Transverse colon (tissue), 4 donors: ENCODE measurements around the gene SAA1. TPM values are rescaled to one million over a fixed set of nuclear protein-coding genes. Genes with fewer than 3 reads are reported as not detected.

ENCODE experiments used
- DNase-seq: peaks from one replicate; pipeline ENCODE4 v3.0.0-alpha.2; 2019
- H3K27ac ChIP-seq, 4 donors: fragments of 200-600 bp; sonication (generic); 2 replicates each; pipeline ENCODE4 v1.5.1; 2016 to 2018; ENCODE audit warnings: inconsistent platforms in 4 of 4
- H3K27me3 ChIP-seq: fragments of 200-600 bp; sonication (generic); 2 replicates; pipeline ENCODE4 v1.5.1; 2017; ENCODE audit warnings: inconsistent platforms
- H3K36me3 ChIP-seq, 4 donors: fragments of 200-600 bp; sonication (generic); 2 replicates each; pipeline ENCODE4 v1.5.1; 2017 to 2019; ENCODE audit warnings: inconsistent platforms in 4 of 4
- H3K4me1 ChIP-seq, 4 donors: fragments of 200-600 bp; sonication (generic); 2 replicates each; pipeline ENCODE4 v1.5.1; 2017 to 2020; ENCODE audit warnings: inconsistent platforms in 4 of 4
- H3K4me3 ChIP-seq, 4 donors: fragments of 200-600 bp; sonication (generic); 1 replicate in 1 of 4; 2 replicates in 3 of 4; pipeline versions ENCODE4 v1.5.1 to v1.6.1; 2017 to 2019; ENCODE audit warnings: inconsistent platforms in 4 of 4
- H3K9me3 ChIP-seq, 2 donors: fragments of 200-600 bp; sonication (generic); 2 replicates each; pipeline ENCODE4 v1.5.1; 2017 to 2019; ENCODE audit warnings: inconsistent platforms in 2 of 2
- CTCF ChIP-seq, 5 experiments: fragments of 200-600 bp in 3 of 5; fragments of 450-650 bp in 2 of 5; sonication (generic) in 3 of 5; IDR thresholded peaks; 1 replicate in 2 of 5; 2 replicates in 3 of 5; pipeline ENCODE4 v1.5.1; 2016 to 2017; ENCODE audit warnings: antibody characterized with exemption in 5 of 5, inconsistent platforms in 3 of 5, mild to moderate bottlenecking in 2 of 5, moderate library complexity in 1 of 5
- EP300 ChIP-seq: sonication (generic); formaldehyde crosslinking; IDR thresholded peaks from one replicate; pipeline ENCODE4 v1.6.1; 2017; ENCODE audit warnings: antibody characterized with exemption, low read depth
- POLR2A ChIP-seq: fragments of 450-650 bp; IDR thresholded peaks from one replicate; pipeline ENCODE4 v1.6.1; 2016; ENCODE audit warnings: antibody characterized with exemption, mild to moderate bottlenecking, moderate library complexity
- POLR2AphosphoS5 ChIP-seq, 3 donors: sonication (generic); formaldehyde crosslinking; IDR thresholded peaks; one replicate each; pipeline ENCODE4 v1.6.1; 2016; ENCODE audit warnings: antibody characterized with exemption in 3 of 3
- WGBS, 2 donors: methylation state at CpG; one replicate each; pipeline ENCODE4 v1.1.5; 2018; ENCODE audit warnings: low coverage in 1 of 2; 5-methylcytosine and 5-hydroxymethylcytosine counted together
- in situ Hi-C, 4 donors: fragments of 200-750 bp; cut with MboI; loops; one replicate each; pipeline versions ENCODE4 v1.15.0 to v1.15.1; 2017; ENCODE audit warnings: low sequenced_read_pairs in 3 of 4, low pct_ligation_motif_present in 1 of 4, low pct_unique_long_range_greater_than_20kb in 1 of 4
- intact Hi-C: fragments of 100-400 bp; cut with DNase I; formaldehyde crosslinking; loops from one replicate; pipeline ENCODE4 v1.15.1; 2023; ENCODE audit warnings: low total_unique reads
- total RNA-seq, 4 donors: library from RNA; depleted of rRNA; stranded (reverse); fragments of >200 nt; gene quantifications; one replicate each; pipeline ENCODE4 v1.1.0, GENCODE V29; 2016

Gene SAA1
- total RNA-seq, 4 donors from 2014 or later: 6.0 to 38.9 (median 17.1) TPM; not detected in 1

- 73 to 100% methylated on average over 2 to 4 of the region's 4 CpGs for WGBS, 2 donors
- TF ChIP-seq POLR2A: no peak
- TF ChIP-seq CTCF (IDR thresholded peaks at IDR 0.05): no peak
- TF ChIP-seq POLR2AphosphoS5 (IDR thresholded peaks at IDR 0.05): no peak
- TF ChIP-seq EP300: no peak
- Histone ChIP-seq H3K27me3 (no peaks in the 10 kb centered on the region), H3K9me3 (no peaks in the 10 kb centered on the region), H3K4me1 (peaks cover 0 to 3% (median 0%) of the 10 kb centered on the region in 4 donors), H3K27ac (no peak overlapping the region), H3K36me3 (no peaks in the 10 kb centered on the region), H3K4me3 (no peak overlapping the region)
- in situ Hi-C loops (no loop called here), intact Hi-C loops (no loop called here)
- no peak for DNase-seq
Observed at GRCh38 chr11:18271206-18271605, 5.1 kb downstream of the SAA1 start.

GRCh38 chr11:18277565-18278271 is 11.7 kb downstream of the SAA1 start:
- no peak for DNase-seq
- no peak for TF ChIP-seq POLR2AphosphoS5 (IDR thresholded peaks at IDR 0.05)
- no peak for TF ChIP-seq EP300
- TF ChIP-seq CTCF (IDR thresholded peaks at IDR 0.05): no peak
- TF ChIP-seq POLR2A: no peak
- no peak overlapping the region for H3K4me3 ChIP-seq
- intact Hi-C loops (no loop called here), in situ Hi-C loops (no loop called here)
- H3K4me1 ChIP-seq: no peaks in the 10 kb centered on the region
- peaks cover 0 to 9% (median 3%) of the 10 kb centered on the region in 4 donors for H3K36me3 ChIP-seq
- H3K27me3 ChIP-seq: no peaks in the 10 kb centered on the region
- peak overlapping the region in 1 of 4 donors; percentile 35 for H3K27ac ChIP-seq
- WGBS, 2 donors: 88% methylated on average over 5 of the region's 5 CpGs
- H3K9me3 ChIP-seq: no peaks in the 10 kb centered on the region

- intact Hi-C loops: no loop called here
- H3K4me3 ChIP-seq: no peak overlapping the region
- H3K27me3 ChIP-seq: no peaks in the 10 kb centered on the region
- H3K36me3 ChIP-seq: peaks cover 0 to 20% (median 4%) of the 10 kb centered on the region in 4 donors
- no peak for DNase-seq
- H3K4me1 ChIP-seq: no peaks in the 10 kb centered on the region
- no peak for TF ChIP-seq POLR2AphosphoS5 (IDR thresholded peaks at IDR 0.05)
- TF ChIP-seq POLR2A: no peak
- TF ChIP-seq EP300: no peak
- no peak for TF ChIP-seq CTCF (IDR thresholded peaks at IDR 0.05)
- no peak overlapping the region for H3K27ac ChIP-seq
- H3K9me3 ChIP-seq: no peaks in the 10 kb centered on the region
- in situ Hi-C loops: no loop called here
- 58 to 72% methylated on average over 4 of the region's 4 CpGs for WGBS, 2 donors
Observed at GRCh38 chr11:18280438-18281045, 14.5 kb downstream of the SAA1 start.

- in situ Hi-C loops: no loop called here
- intact Hi-C loops: no loop called here
- Histone ChIP-seq H3K27ac (no peak overlapping the region), H3K9me3 (no peaks in the 10 kb centered on the region), H3K4me3 (no peak overlapping the region), H3K27me3 (no peaks in the 10 kb centered on the region), H3K4me1 (no peaks in the 10 kb centered on the region), H3K36me3 (peaks cover 0 to 40% (median 11%) of the 10 kb centered on the region in 4 donors)
- TF ChIP-seq POLR2A (no peak), EP300 (no peak), CTCF (IDR thresholded peaks at IDR 0.05) (no peak), POLR2AphosphoS5 (IDR thresholded peaks at IDR 0.05) (no peak)
- WGBS, 2 donors: 89% methylated on average over 2 of the region's 2 CpGs; no CpG with 5 or more reads in 1 of the 2 donors
- DNase-seq: no peak
Observed at GRCh38 chr11:18282626-18283025, 16.6 kb downstream of the SAA1 start.
